GM21423 (cell line): ENCODE data around the gene SMIM12.

Source experiments
- ATAC-seq: cut with Tn5 transposase; IDR thresholded peaks from one replicate; pipeline ENCODE4 v1.9.1; 2021; ENCODE audit warnings: mild to moderate bottlenecking, moderate library complexity; ENCODE audit not compliant: unreplicated experiment

SMIM12 gene, protein sequence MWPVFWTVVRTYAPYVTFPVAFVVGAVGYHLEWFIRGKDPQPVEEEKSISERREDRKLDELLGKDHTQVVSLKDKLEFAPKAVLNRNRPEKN

DNA sequence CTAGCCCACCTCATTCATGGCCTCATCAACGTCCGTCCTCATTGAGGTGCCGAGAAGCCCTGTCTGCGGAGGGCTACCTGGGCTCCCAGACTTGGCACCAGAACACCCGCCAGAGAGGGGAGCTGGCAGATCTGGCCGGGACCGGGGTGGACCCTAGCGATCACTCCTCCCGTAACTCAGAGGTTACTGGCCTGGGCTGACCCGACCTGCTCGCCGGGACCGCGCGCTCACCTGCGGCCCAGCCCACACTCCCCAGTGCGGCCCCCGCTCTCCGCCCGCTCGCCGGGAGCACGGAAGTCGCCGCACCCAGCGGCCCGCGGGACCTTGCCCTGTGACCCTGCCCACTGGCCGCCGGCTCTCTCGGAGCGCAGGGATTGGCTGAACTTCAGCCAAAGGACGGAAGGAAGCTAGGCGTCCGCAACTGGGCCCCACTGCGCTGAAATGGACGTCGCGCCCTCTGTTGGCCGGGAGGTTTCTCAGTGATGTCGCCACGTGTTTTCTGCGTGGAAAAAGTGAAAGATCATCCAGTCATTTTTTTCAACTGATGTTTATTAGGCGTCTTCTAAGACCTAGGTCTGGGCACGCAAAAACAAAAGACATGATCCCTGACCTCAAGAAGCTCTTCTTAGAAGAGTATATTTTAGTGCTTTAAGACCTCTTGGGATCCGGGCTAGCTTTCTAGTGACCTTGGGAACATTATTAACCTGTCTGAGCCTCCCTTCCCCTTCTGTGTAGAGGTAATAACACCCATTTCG is at the start of gene SMIM12:
Gene SMIM12, minus strand, starts transcription at position 304 of the 755 bp plus-strand sequence. CDS start 3,772 bp downstream, outside the sequence.
- ATAC-seq: peak; percentile 96

DNA sequence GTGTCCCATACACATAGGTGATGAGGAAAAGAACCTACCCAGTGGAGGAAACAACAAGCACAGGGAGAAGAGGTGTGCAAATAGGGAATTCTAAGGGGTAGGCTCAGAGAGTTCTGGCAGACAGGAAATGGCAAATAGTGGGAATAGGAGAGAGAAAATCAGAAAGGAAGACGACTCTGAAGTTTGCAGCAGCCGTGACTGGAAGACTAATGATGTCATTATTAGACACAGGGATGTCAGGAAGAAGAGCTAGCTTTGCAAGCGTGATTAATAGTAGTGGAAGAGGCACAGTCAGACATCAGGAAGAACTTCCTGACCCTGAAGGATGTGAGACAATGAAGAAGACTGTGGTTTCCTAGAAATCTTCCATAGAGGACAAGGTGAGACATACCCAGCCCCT is 48.8 kb upstream of the SMIM12 start:
- no peak for ATAC-seq

DNA sequence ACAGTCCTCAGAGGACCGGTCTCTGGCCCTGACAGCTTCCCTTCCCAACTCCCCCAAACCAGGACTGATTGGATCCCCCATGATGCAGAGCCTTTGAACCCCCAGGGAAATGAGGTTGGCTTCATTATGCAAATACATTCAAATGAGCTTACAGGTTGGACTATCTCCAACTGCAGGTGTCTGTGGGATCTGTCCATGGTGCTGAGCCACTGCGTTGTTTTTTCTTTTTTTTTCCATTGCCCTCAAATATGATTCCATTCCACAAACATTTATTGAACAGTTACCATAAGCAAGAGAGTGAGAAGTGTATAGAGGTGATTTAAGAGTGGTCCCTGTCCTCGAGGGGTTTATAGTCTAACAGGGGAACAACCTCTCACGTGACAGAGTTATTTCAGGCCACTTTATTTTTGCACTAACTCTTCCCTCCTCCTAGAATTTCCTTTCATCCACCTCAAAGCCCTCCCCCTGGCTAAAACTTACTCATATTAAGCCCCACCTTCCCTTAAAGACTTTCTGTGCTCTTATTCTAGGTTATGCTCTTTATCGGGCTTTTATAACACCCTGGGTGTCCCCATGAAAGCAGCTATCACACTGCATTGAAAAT is 48.0 kb upstream of the SMIM12 start:
- ATAC-seq: no peak

DNA sequence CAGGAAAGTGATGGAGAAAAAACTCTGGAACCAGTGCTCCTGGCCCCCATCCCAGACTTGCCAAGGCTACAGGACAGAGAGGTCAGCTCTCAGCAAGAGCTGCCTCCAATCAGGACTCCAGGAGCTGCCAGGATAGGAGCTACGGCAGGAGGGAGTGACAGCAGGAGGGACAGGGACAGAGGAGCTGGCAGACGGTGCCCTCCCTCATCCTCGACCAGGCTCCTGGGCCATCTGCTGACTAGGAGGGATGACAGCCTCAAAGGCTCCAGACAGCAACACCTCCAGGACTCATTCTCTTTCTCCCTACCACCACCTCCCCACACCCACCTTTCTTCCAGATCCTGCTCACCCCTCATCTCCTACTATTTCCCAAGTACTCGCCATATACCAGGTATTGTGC is 47.2 kb upstream of the SMIM12 start:
- no peak for ATAC-seq

DNA sequence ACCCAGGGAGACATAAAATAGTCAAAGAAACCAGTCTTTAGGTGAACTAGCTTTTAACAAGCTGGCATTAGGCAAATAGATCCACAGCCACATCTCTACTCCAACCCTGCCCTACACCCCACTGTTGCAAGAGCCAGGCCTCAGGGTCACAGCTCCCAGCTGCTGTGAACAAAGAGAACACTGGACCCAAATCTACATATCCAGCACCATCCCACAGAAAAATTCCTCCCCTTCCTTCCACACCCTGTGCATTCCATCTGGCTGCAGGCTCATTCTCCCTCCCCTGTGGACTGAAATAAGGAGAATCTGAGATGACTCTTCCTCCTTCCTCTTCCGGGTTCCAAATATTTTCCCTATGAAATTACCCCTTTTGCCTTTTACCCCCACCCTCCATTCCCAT is 46.7 kb upstream of the SMIM12 start:
- ATAC-seq: no peak

DNA sequence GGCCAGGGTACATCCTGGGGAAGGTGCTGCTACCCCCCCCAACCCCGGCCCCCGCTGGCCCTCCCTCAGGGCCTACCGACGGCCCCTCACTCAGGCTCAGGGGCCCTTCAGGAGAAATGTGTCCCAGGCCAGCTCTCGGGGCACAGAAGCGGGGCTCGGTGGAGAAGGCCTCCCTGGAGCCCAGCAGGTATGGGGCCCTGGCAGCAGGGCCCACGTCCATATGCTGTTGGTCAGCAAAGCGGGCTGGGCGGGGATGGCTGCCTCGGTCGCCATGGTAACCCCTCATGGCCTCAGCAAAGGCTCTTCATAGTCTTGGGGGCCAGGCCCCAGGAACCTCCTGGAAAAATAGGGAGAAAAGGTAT is 45.5 kb upstream of the SMIM12 start:
- no peak for ATAC-seq

DNA sequence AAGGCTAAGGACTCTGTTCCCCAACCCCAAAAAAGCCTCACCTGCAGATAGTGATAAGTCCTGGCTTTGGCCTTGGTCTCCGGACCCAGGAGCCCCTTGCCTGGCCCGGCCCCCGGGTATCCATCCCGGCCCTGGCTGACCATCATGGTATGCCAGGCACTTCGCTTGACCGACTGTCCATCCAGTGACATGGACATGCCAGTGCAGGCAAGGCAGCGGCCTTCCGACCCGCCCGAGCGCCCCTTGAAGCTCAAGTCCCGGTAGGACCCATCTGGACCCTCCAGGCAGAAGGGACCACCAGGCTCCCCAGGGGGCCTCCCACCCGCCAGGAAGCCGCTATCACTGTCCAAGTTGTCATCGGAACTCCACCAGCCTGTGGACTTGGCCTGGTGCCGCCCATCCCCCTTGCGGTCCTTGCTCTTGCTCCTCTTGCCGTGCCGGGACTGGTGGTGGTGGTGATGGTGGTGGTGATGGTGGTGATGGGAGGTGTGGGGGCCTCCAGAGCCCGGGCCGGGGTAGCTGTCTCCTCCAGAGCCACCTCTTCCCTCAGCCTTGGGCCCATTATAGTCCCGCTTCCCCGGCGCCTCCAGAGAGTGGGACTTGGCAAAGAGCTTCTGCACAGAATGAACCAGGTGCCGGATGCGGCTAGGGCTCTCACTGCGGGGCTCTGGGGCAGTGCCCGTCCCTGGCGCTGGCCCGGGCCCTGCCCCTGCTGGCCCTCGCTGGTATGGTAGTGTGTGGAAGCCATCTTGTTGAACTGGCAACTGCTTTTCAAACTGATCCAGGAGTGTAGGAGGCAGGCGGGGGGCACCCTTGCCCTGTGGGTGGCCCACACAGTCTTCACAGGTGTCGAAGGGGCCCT is 44.9 kb upstream of the SMIM12 start:
- no peak for ATAC-seq

DNA sequence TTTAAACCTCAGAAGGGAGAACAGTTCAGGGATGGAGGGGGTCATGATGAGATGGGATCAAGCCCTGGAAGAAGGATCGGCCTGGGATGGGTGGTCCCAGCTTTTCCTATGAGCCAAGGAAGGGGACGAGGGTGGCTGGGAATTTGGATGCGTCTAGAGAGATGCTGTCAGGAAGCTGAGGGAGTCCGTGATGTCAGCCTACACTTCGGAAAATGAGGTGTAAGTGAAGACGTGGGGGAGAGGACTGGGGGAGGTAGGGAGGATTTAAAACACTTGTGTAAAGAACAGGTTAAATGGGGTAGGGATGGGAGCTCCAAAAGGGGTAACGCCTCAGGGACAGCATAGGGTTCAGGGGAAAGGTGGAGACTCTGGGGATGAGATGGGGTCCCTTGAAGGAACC is 42.4 kb upstream of the SMIM12 start:
- no peak for ATAC-seq

DNA sequence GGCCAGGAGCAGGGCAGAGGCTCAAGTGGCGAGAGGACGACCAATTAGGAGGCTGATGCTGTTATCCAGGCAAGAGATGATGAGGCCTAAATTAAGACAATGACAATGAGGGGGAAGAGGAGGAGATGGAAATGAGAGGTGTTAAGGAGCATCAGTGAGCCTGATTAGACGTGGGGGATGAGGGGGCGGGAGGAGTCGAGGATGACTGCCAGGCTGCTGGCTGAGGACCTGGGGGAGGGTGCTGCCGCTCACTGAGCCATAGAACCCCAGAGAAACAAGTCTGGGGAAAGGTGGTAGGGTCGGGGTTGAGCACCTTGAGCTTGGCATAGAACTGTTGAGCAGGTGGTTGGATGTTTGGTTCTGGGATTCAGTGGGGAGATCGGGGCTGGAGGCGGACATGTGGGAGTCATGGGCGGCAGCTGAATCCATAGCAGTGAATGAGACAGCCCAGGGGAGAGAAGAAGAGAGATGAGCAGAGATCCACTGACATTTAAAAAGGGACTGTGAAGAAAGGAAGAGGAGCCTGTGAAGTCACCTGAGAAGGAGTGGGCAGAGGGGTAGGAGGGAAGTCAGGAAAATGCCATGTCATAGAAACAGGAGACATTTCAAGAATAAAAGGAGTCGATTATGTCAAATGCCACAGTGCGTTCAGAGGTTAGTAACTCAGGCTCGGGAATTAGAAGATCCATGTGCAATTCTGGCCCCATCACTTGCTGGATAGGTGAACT is 41.4 kb upstream of the SMIM12 start:
- no peak for ATAC-seq

DNA sequence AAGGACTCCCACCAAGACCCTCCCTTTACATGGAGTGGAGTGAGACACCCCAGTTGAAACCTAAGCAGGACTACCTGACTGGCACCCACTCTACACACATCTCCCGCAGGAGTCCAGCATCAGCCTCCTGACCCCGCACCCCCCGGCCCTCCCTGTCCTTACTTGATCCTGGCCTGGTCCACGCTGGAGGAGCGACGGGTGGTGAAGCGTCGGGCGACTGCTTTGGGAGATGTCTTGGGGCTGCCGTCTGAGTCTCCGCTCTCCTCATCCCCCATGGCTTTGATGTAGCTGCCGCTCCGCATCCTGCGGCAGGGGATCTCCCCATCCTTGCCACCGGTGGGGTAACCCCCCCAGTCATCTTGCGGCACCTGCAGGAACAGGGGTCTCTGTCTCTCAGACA is 40.4 kb upstream of the SMIM12 start:
- no peak for ATAC-seq

DNA sequence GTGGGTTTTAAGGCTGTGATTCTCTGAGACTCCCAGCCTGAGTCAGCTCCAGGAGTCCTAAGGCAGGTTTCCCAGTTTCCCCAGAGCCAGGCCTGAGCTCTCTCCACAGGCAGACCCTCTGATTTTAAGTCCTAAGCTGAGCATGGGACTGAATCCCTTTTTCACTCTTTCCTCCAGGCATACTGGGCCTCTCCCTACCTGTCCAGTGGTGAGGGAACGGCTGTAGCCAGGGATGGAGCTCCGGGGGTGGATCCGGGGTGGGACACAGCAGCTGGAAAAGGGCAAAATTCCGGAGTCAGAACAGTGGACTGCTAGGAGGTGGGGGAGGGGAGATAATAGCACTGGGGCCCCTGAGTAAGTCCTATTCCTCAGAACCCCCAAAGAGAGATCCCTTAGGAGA is 39.9 kb upstream of the SMIM12 start:
- no peak for ATAC-seq

DNA sequence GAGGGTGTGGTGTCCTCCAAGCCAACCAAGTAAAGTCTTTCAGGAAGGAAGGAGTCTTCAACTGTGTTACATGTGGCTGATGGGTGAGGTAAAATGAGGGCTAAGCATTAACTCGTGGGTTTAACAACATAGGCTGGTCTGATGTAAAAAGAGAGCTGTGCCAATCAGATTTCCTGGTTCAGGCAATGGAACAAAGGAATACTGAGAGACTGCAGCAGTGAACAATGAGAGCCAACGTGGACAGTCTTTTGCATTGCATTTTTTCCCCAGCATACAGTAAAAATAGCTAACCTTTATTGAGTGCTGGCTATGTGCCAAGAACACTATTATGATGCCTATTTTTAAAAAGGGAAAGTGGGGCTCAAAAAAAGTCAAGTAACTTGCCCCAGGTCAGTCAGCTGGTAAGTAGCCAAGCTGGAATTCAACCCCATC is 38.8 kb upstream of the SMIM12 start:
- ATAC-seq: no peak

DNA sequence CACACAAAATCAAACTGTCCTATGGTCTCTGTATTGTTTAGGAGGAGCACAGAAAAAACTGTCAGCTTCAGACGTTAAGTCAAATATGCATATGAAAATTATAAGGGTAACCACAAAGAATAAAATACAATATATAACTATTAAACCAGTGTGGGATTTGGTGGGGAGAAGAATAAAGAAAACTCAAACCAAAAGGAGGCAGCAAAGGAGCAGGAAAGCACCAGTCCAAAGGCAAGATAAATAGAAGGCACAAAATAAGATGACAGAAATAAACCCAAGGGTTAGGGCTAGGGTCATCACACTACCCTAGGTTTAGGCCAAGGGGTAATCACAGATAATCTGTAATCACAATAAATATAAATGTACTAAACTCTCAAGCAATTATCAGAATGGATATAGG is 37.1 kb upstream of the SMIM12 start:
- no peak for ATAC-seq

DNA sequence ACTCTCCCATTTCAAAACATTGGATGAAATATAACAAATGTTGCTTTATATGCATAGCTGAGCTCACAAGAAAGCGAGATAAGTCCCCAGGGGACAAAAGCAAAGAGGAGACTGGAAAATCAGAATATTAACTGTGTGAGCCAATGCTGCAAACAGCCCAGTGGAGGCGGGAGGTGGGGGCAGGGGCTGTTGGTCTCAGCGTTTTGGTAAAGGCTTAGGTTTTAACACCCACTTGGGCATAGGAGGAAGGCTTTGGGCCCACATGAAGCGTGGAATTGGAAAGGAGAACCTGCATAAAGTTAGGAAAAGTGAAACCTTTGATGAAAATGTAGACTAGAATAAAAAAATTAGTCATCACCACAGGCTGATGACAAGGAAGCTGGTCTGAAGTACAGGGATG is 30.2 kb upstream of the SMIM12 start:
- ATAC-seq: no peak

DNA sequence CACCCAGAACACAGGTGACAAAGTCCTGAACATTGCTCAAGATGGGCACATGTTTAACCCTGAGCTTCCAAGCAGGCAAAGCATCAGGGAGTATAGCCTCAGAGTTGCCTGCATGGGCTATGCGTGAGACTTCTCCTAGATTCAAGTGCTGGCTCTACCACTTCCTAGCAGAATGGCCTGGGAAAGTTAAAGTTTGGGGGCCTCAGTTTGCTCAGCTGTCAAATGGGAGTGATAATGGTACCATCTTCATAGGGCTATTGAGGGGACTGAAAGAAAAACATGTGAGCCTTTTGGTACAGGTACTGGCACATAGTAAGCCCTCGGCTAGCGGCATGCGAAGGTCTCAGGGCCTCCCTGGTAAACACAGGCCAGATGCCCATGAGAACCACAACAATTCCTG is 28.0 kb upstream of the SMIM12 start:
- ATAC-seq: no peak

DNA sequence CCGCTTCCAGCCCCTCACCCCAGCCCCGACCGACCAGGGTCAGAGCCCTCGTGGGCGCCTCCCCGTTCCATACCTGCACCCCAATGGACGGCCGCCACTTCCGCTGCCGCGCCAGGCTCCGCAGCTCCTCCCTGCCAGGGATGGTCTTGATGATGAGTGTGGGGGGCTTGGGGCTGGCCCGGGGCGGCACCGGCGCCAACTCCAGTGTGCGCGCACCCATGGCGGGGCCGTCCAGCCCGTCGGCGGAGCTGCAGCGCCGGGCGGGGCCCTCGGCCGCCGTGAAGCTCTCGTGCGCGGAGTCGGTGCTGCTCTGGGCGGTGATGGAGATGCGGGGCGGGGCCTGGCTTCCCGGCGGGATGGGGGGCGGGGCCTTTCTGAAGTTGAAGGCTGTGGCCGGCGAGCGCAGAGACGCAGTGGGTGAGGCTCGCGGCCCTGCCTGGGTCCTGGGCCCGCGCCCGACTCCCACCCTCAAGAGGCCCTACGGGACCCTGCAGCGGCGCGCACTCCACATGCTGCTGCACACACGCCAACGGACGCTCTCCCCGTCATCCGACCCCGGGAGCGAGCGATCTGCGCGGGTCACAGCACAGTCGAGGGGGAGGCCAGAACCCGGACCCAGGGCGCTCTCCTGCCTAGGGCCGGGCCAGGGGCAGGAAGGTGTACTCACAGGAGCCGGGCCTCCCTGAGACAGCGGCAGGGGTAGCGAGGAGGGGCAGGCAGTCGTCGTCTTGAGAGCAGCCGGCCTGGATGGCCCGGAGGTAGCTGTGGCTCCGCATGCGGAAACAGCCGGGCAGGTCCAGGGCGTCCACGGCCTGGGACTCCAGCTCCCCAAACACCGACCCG is 26.1 kb upstream of the SMIM12 start:
- ATAC-seq: no peak

DNA sequence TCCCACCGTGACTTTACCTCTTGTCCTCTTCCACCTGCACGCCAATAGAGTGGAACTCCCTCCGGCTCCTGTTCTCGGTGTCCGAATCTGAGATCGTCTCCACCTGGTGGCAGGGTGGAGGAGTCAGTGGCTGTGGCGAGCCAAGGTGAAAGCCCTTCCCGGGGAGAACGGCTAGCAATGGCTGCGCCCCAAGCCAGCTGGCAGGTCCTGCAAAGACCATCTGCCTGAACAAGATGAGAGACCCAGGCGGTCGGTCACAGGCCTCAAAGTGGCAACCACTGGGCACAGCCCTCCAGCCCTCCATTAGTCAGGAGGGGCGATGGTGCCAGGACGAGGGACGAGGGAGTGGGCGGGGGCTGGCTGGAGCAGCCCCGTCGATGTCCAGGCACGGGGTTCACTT is 25.4 kb upstream of the SMIM12 start:
- ATAC-seq: no peak

DNA sequence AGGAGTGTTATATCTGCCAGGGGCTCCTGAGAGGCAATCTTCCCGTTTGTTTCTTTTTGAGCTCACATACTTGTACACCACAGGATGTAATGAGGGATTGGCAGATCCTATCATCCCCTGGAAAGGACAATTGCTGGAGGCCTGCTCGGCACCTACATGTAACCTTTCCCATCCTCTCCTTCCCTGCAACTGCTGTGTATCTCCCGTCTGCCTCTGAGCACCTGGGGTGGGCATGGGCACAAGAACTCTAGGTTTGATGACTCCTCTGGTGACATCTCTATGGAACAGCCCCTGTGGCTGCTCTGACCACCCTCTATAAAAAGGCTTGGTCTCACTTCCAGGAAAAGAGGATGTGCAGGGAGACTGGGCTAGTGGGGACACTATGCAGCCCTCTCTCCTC is 25.0 kb upstream of the SMIM12 start:
- ATAC-seq: no peak

DNA sequence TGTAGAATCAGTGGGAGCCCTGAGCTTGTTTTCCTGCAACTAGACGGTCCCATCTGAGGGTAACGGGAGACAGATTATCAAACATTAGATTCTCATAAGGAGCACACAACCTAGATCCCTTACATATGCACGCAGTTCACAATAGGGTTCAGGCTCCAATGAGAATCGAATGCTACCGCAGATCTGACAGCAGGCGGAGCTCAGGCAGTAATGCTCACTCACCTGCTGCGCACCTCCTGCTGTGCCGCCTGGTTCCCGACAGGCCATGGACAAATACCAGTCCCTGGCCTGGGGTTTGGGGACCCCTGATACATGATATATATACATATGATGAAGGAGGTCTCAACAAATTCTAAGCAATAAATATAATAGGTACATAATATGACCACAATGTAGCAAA is 19.7 kb upstream of the SMIM12 start:
- ATAC-seq: no peak

DNA sequence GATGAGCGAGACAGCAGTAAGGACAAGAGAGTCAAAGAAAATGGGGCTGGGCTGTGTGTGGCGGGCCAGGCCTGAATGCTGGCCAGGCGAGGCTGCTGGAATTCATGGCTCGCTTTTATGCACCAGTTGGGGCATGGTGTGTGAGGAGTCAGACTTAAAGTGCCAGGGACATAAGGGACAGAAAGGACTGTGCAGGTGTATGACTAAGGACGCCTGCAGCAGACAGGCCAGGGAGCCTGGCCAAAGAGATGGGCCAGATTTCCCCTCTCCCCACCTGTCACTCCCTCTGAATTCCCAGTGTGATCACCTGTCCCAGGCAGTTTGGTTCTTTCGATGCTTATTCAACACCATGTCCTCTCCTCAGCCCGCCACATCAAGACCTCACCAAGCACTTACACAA is 16.9 kb upstream of the SMIM12 start:
- ATAC-seq: no peak
